Fibroblast of the aortic adventitia (primary cell): ENCODE results near the gene FAM53B. TPM values are rescaled to one million over a fixed set of nuclear protein-coding genes. Genes with fewer than 3 reads are reported as not detected.

Source experiments
- DNase-seq: peaks from one replicate; pipeline ENCODE4 v3.0.0-alpha.2; 2010; ENCODE audit warnings: low read depth
- H3K4me3 ChIP-seq: 2 replicates; pipeline ENCODE4 v1.5.1; 2011; ENCODE audit warnings: low read depth, mild to moderate bottlenecking, control low read depth, low read length, moderate library complexity
- total RNA-seq: library from RNA; depleted of rRNA; stranded (reverse); fragments of >200 nt; gene quantifications from 2 replicates; pipeline ENCODE4 v1.2.3, GENCODE V29; 2012; ENCODE audit warnings: low replicate concordance
- TF ChIP-seq, protein P1 (sequence below): IDR thresholded peaks from 2 replicates; pipeline ENCODE4 v1.5.1; 2011; ENCODE audit warnings: mild to moderate bottlenecking, low read length, control low read depth, inconsistent platforms; ENCODE audit not compliant: insufficient read depth

FAM53B gene
- total RNA-seq, 1 donor: 9.2 TPM

GRCh38 chr10:124619802-124620490 lies 124.2 kb downstream of the FAM53B start:
- TF ChIP-seq, protein P1, sequence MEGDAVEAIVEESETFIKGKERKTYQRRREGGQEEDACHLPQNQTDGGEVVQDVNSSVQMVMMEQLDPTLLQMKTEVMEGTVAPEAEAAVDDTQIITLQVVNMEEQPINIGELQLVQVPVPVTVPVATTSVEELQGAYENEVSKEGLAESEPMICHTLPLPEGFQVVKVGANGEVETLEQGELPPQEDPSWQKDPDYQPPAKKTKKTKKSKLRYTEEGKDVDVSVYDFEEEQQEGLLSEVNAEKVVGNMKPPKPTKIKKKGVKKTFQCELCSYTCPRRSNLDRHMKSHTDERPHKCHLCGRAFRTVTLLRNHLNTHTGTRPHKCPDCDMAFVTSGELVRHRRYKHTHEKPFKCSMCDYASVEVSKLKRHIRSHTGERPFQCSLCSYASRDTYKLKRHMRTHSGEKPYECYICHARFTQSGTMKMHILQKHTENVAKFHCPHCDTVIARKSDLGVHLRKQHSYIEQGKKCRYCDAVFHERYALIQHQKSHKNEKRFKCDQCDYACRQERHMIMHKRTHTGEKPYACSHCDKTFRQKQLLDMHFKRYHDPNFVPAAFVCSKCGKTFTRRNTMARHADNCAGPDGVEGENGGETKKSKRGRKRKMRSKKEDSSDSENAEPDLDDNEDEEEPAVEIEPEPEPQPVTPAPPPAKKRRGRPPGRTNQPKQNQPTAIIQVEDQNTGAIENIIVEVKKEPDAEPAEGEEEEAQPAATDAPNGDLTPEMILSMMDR: no peak
- no peak overlapping the region for H3K4me3 ChIP-seq

GRCh38 chr10:124619195-124619594 lies 125.0 kb downstream of the FAM53B start:
- H3K4me3 ChIP-seq: no peak overlapping the region
- DNase-seq: no peak

More at GRCh38 chr10:124619802-124620490, 124.2 kb downstream of the FAM53B start:
- DNase-seq: no peak

DNA sequence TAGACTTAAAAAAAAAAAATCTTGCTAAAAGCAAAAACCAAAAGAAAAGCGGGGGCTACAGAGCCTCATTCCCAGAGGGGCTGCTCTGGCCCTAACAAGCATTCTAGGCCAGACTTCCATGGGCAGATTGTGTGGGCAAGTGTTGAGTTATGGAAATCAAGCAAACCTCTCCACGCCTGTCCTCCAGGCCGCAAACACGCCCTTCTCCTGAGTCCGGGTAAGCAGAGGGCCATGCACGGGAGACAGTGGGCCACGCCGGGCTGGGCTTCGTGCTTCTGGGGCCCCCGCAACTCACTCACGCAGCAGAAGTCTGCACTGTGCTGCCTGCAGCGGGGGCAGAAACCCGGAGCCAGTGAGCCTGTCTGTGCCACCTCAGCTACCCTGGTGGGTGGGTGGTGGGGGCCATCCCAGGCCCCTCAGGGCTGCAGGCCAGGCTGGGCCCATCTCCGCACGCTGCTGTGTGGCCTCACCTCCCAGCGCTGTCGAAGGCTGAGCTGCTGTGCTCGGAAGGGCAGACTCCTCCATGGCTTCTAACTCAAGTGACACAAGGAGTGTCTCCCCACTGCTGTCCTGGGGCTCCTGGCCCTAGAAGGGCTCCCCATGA lies 125.6 kb downstream of the FAM53B start:
- no peak overlapping the region for H3K4me3 ChIP-seq
- DNase-seq: no peak
- TF ChIP-seq, protein P1: no peak

More at GRCh38 chr10:124619195-124619594, 125.0 kb downstream of the FAM53B start:
- TF ChIP-seq, protein P1: no peak

DNA sequence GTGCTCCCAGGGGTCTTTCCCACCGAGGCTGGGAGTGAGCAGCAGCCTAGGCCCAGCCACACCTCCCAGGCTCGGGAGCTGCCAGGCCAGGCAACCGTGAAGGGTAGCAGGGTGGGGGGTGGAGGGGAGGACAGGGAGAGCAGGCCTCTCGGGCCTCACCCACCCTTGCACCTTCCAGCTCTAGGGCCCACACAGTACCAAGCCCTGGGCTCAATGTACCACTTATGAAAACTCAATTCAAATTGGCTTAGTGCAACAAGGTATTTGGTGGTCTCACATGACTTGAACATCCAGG lies 127.4 kb downstream of the FAM53B start:
- no peak for DNase-seq
- H3K4me3 ChIP-seq: no peak overlapping the region
- TF ChIP-seq, protein P1: no peak

GRCh38 chr10:124616040-124616835 lies 127.9 kb downstream of the FAM53B start:
- TF ChIP-seq, protein P1: no peak
- H3K4me3 ChIP-seq: no peak overlapping the region
- DNase-seq: no peak

DNA sequence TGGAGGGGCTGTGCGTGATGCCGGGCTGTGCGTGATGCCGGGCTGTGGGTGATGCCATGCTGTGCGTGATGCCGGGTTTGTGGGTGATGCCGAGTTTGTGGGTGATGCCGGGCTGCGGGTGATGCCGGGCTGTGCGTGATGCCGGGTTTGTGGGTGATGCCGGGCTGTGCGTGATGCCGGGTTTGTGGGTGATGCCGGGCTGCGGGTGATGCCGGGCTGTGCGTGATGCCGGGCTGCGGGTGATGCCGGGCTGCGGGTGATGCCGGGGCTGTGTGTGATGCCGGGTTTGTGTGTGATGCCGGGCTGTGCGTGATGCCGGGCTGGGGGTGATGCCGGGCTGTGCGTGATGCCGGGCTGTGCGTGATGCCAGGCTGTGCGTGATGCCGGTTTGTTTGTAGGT lies 128.9 kb downstream of the FAM53B start:
- H3K4me3 ChIP-seq: no peak overlapping the region
- no peak for DNase-seq
- TF ChIP-seq, protein P1: no peak
